Gastroesophageal sphincter (tissue), 3 donors: ENCODE results near the gene FAM9C.

Experiments used
- POLR2A ChIP-seq, 2 donors: fragments of 450-650 bp; IDR thresholded peaks; one replicate each; pipeline ENCODE4 v1.6.1; 2017; ENCODE audit warnings: antibody characterized with exemption in 2 of 2, mild to moderate bottlenecking in 2 of 2, moderate library complexity in 1 of 2
- POLR2AphosphoS5 ChIP-seq: sonication (generic); formaldehyde crosslinking; IDR thresholded peaks from one replicate; pipeline ENCODE4 v1.6.1; 2017; ENCODE audit warnings: antibody characterized with exemption
- TF ChIP-seq, protein P1 (sequence below), 4 experiments: fragments of 200-600 bp in 2 of 4; fragments of 450-650 bp in 2 of 4; sonication (generic) in 1 of 4; IDR thresholded peaks; one replicate each; pipeline ENCODE4 v1.5.1; 2017 to 2019; ENCODE audit warnings: antibody characterized with exemption in 4 of 4, mild to moderate bottlenecking in 2 of 4, moderate library complexity in 2 of 4

DNA sequence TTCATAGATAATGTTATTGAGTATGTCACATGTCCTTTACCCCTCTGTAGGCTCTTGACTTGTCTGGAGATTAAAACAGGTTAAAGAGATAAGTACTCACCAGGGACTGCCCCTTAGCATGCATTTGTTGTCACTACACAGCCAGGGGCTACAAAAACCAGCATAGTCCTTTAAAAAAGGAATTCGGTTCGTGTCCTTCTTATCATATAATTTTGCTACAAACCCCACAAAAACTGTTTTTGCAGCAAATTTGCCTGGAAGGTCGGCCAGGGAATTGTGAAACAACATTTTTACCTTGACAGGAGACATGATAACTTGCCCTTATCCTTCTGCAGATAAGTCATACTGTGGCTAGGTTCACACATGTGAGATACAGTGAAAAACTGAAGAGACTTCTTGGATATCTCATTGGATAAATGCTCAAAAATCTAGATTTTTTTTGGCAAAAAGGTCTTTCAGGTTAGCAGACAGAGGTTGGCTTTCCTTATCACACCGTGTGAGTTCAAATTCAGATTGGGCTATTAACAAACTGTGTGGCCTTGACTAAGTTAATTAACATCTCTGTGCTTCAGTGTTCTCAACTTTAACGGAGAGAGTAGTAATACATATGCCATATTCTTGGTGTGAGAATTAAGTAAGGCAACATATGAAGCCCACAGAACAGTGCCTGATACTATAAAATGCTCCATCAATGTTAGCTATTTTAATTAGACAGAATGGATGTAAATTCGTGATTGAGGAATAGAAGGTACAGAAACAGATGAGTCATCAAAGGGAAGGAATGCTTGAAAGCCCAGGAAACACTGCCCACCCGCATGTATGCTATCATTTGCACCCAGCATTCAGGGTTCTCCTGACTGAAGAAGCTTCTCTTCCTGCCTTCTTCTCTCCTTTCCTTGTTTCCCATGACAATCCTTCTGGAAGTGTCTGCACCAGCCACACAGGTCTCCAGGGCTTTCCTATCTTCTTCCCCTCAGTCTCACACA is 30.0 kb downstream of the FAM9C start:
- TF ChIP-seq, protein P1, sequence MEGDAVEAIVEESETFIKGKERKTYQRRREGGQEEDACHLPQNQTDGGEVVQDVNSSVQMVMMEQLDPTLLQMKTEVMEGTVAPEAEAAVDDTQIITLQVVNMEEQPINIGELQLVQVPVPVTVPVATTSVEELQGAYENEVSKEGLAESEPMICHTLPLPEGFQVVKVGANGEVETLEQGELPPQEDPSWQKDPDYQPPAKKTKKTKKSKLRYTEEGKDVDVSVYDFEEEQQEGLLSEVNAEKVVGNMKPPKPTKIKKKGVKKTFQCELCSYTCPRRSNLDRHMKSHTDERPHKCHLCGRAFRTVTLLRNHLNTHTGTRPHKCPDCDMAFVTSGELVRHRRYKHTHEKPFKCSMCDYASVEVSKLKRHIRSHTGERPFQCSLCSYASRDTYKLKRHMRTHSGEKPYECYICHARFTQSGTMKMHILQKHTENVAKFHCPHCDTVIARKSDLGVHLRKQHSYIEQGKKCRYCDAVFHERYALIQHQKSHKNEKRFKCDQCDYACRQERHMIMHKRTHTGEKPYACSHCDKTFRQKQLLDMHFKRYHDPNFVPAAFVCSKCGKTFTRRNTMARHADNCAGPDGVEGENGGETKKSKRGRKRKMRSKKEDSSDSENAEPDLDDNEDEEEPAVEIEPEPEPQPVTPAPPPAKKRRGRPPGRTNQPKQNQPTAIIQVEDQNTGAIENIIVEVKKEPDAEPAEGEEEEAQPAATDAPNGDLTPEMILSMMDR (IDR thresholded peaks at IDR 0.05) = no peak
- TF ChIP-seq POLR2AphosphoS5 (no peak), POLR2A (IDR thresholded peaks at IDR 0.05) (no peak)
